Activated naive CD8-positive, alpha-beta T cell treated with anti-CD3 and anti-CD28 coated beads, Interleukin-2, amount 10 ng/mL, durations not matched to agents 7 days and 5 days (primary cell): ENCODE results near the gene FBXL3. TPM values are rescaled to one million over a fixed set of nuclear protein-coding genes. Genes with fewer than 3 reads are reported as not detected.

Experiments used
- ATAC-seq: fragments of 150-1000 bp; cut with Tn5 transposase; one replicate; pipeline ENCODE4 v1.10.0; 2021; ENCODE audit warnings: low read depth, moderate library complexity
- POLR2A ChIA-PET: fragments of 350-600 bp; sonication (Branson Sonifier 250); formaldehyde crosslinking; loops from one replicate; lab custom pipeline; 2021; ENCODE audit warnings: antibody characterized with exemption; lab: Charles Lee
- DNase-seq: peaks from one replicate; pipeline ENCODE4 v3.0.0; 2021
- H3K27ac Mint-ChIP-seq: one replicate; pipeline ENCODE4 v1.8.0; 2022; ENCODE audit warnings: mild to moderate bottlenecking, mixed read lengths
- H3K27me3 Mint-ChIP-seq: one replicate; pipeline ENCODE4 v1.8.0; 2022; ENCODE audit warnings: mild to moderate bottlenecking, moderate library complexity, mixed read lengths
- H3K36me3 Mint-ChIP-seq: one replicate; pipeline ENCODE4 v1.8.0; 2021; ENCODE audit warnings: mild to moderate bottlenecking, mixed read lengths
- H3K4me1 Mint-ChIP-seq: one replicate; pipeline ENCODE4 v1.8.0; 2021; ENCODE audit warnings: mixed read lengths
- H3K4me3 Mint-ChIP-seq: one replicate; pipeline ENCODE4 v1.8.0; 2022; ENCODE audit warnings: mild to moderate bottlenecking, moderate library complexity, mixed read lengths
- H3K9me3 Mint-ChIP-seq: one replicate; pipeline ENCODE4 v1.8.0; 2021; ENCODE audit warnings: mixed read lengths
- total RNA-seq, 2 experiments: library from RNA; stranded (reverse); gene quantifications; one replicate each; pipeline ENCODE4 v1.2.3, GENCODE V29; 2021

The FBXL3 gene
- total RNA-seq, 2 experiments from 2014 or later, result 46.1 to 47.7 TPM

DNA sequence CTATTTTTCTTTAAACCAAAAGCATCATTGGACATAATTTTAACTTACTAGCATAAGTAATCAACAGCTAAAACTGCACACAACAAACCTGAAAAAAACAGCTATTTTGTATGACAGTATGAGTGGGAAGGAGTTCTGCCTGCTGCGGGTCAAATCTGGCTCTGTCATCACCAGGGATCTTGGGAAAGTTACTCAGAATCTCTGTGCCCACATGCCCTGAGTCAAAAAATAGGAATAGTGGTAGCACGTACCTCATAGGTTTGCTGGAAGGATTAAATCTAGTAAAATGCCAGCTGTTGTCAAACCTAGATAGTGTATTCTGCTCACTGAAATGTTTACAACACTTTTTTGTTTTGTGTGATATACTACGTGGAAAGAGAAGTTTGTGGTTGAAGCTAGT, 33.9 kb downstream of the FBXL3 start:
- Mint-ChIP-seq H3K36me3 (peaks cover 15% of the 10 kb centered on the region), H3K27me3 (peaks cover 14% of the 10 kb centered on the region), H3K4me3 (peak overlapping the region; percentile 98), H3K4me1 (peaks cover 31% of the 10 kb centered on the region), H3K27ac (peak overlapping the region; percentile 100), H3K9me3 (no peaks in the 10 kb centered on the region)
- POLR2A ChIA-PET, result interaction anchor here (0.8 to 3.4 kb wide), 6 partner anchors 13 to 1666 kb away, joined by 3 to 78 read pairs (median 4); partner anchors contain the start of genes FBXL3 and SLAIN1
- no peak for ATAC-seq
- no peak for DNase-seq

DNA sequence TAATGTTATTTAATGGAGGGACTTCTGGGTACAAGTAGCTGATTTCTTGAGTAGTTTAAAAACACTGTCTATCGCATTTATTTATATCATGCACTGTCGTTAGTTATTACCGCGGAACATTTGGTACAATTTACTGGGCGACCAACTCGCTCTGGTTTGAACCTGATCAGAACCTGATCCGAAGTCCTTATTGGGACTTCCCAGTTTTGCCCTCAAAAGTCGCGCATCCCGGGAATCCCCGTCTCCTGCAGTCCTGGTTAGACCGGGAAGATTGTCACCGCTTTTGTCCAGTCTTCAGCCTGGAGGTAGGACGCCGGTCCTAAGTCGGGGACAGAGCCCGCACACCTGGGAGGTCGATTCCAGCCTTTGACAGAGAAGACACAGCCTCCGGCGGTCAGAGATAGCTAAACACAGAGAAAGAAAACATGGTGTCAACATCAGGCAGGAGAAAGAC, 34.4 kb downstream of the FBXL3 start:
- POLR2A ChIA-PET, result interaction anchor here (0.8 to 3.4 kb wide), 6 partner anchors 12 to 1666 kb away, joined by 3 to 78 read pairs (median 4); partner anchors contain the start of genes FBXL3 and SLAIN1
- DNase-seq, result peak; percentile 47
- H3K4me1 Mint-ChIP-seq, result peaks cover 31% of the 10 kb centered on the region

DNA sequence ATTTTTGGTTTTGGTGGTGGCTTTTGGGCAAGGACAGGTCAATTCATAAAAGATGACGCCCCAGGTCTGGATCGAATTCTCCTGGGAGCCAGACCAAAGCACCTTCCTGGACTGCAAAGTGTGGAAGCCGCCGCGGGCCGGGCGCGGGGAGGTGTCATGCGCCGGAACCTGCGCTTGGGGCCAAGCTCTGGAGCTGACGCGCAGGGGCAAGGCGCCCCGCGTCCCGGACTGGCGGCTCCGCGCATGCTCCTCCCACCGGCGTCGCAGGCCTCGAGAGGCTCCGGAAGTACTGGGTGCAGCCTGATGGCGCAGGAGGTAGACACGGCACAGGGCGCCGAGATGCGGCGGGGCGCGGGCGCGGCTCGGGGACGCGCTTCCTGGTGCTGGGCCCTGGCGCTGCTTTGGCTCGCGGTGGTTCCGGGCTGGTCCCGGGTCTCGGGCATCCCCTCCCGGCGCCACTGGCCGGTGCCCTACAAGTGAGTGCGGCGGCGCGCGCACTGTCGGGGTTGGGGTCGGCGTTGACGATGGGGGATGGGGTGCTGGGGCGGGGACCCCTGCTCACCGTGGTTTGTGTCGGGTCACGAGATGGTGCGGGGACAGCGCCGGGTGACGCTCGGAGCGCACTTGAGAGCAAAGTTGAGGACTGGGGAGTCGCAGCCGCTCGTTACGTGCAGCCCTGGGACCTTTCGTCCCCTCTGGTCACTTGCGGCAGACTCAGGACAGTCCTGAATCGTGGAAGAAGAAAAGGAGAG, 35.0 kb downstream of the FBXL3 start, which contains the start of gene CLN5:
TSS of gene CLN5 (plus strand) at position 286 of the 752 bp plus-strand sequence. CDS start at position 304, 18 bp downstream.
- Mint-ChIP-seq H3K36me3 (peaks cover 11% of the 10 kb centered on the region), H3K27ac (peak within 1 kb of the TSS; percentile 100), H3K4me3 (peak within 1 kb of the TSS; percentile 98), H3K9me3 (no peaks in the 10 kb centered on the region), H3K27me3 (peaks cover 21% of the 10 kb centered on the region), H3K4me1 (peaks cover 31% of the 10 kb centered on the region)
- peak; percentile 95 for ATAC-seq
- DNase-seq, result peak; percentile 95
- POLR2A ChIA-PET, result interaction anchor here (0.6 to 3.4 kb wide), 20 partner anchors 10 to 1665 kb away, joined by 3 to 78 read pairs (median 4); partner anchors contain the start of genes FBXL3, KCTD12, MYCBP2 and SLAIN1

More for the DNA sequence above, 34.4 kb downstream of the FBXL3 start:
- Mint-ChIP-seq H3K27me3 (peaks cover 18% of the 10 kb centered on the region), H3K4me3 (peak overlapping the region; percentile 98), H3K27ac (peak overlapping the region; percentile 100), H3K9me3 (no peaks in the 10 kb centered on the region), H3K36me3 (peaks cover 15% of the 10 kb centered on the region)
- ATAC-seq, result no peak

DNA sequence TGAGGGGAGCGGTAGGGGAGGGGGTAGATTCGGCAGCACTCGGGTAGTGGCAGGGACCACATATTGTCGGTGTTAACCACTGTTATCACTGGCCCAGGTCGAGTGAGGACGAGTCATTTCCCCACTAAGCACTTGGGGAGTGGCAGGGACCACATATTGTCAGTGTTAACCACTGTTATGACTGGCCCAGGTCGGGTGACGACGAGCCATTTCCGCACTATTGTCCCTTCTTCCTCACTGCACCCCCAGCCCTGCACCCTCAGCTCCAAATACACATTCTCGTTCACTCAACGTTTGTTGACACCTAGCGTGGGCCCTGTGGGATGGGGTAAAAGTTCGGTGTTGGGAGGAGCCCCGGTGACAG, 35.5 kb downstream of the FBXL3 start:
- Mint-ChIP-seq H3K36me3 (peaks cover 7% of the 10 kb centered on the region), H3K27ac (peak overlapping the region; percentile 100), H3K4me1 (peaks cover 30% of the 10 kb centered on the region), H3K9me3 (no peaks in the 10 kb centered on the region), H3K4me3 (peak overlapping the region; percentile 98), H3K27me3 (peaks cover 23% of the 10 kb centered on the region)
- peak; percentile 71 for ATAC-seq
- POLR2A ChIA-PET, result interaction anchor here (0.6 to 3.4 kb wide), 16 partner anchors 11 to 1230 kb away, joined by 3 to 78 read pairs (median 5); partner anchors contain the start of genes FBXL3, KCTD12 and MYCBP2
- no peak for DNase-seq

DNA sequence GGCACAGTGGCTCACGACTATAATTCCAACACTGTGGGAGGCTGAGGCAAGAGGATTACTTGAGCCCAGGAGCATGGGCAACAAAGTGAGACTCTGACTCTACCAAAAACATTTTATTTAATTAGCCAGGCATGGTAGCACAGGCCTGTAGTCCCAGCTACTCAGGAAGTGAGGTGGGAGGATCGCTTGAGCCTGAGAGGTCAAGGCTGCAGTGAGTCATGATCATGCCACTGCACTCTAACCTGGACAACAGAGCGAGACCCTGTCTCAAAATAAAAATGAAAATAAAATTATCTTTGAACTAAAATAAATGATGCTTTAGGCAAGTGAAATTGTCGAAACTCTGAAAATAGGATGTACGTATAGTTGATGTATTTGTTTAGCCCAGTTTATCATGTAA, 43.3 kb downstream of the FBXL3 start:
- ATAC-seq, result no peak
- POLR2A ChIA-PET, result no interaction called here
- no peaks in the 10 kb centered on the region for H3K4me1 Mint-ChIP-seq
- no peak overlapping the region for H3K27ac Mint-ChIP-seq
- peaks cover 62% of the 10 kb centered on the region for H3K27me3 Mint-ChIP-seq
- H3K36me3 Mint-ChIP-seq, result no peaks in the 10 kb centered on the region
- no peak for DNase-seq
- H3K9me3 Mint-ChIP-seq, result no peaks in the 10 kb centered on the region
- H3K4me3 Mint-ChIP-seq, result no peak overlapping the region

DNA sequence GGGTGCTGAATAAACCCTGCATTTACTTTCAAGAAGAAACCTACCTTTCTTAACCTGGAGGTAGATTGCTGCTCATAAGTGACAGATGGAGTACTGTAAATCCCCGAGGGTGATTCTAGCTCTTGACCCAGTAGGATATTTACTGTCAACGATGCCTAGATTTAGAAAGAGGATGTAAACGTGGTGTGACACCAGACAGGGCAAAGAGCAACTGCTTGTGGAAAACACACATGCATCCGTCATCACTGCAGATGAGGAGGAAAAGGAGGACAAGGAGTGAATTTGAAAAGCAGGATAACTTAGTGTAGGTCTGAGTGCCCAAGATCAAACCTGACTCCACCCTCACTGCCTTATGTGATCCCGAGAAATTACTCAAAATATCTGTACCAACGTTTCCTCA, 44.9 kb downstream of the FBXL3 start:
- POLR2A ChIA-PET, result no interaction called here
- DNase-seq (no peak), ATAC-seq (no peak)
- H3K36me3 Mint-ChIP-seq, result no peaks in the 10 kb centered on the region
- no peak overlapping the region for H3K27ac Mint-ChIP-seq
- no peak overlapping the region for H3K4me3 Mint-ChIP-seq
- peaks cover 58% of the 10 kb centered on the region for H3K27me3 Mint-ChIP-seq
- no peaks in the 10 kb centered on the region for H3K4me1 Mint-ChIP-seq
- H3K9me3 Mint-ChIP-seq, result no peaks in the 10 kb centered on the region

DNA sequence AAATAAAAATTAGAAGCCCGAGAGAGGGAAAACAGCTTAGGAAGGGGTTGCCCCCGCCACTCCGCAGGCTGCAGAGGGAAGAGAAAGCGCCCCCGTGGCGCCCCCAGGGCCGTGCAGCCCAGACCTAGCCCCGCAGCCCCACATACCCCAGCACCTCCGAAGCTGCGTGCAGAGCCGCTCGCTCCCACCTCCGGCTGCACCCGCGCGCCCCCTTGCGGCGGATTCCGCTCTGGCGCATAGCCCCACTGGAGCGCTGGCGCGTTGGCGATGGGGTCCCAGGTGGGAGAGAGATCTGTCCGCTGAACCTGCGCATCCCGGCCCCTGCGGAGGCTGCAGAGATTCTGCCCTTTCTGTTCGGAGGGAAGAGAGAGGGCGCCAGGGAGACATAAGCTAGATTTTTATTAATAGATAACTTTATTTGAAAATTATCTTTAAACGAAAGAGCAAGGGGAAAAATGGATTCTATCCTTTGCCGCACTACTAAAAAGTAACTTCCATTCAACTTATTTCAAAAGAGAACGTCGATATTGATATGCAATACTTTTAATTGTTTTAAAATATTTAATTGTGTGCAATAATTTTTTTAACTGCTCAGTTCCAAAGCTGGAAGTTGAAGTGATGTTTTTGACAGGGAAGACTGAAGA, 46.8 kb downstream of the FBXL3 start:
- Mint-ChIP-seq H3K27me3 (peaks cover 52% of the 10 kb centered on the region), H3K27ac (no peak overlapping the region), H3K9me3 (no peaks in the 10 kb centered on the region), H3K4me1 (peaks cover 4% of the 10 kb centered on the region), H3K4me3 (peak overlapping the region; percentile 62), H3K36me3 (no peaks in the 10 kb centered on the region)
- POLR2A ChIA-PET, result interaction anchor here (1.1 to 2.6 kb wide), 2 partner anchors 12 to 46 kb away, joined by 3 to 20 read pairs; partner anchors contain the start of genes CLN5 and FBXL3
- peak; percentile 96 for DNase-seq
- peak; percentile 100 for ATAC-seq

DNA sequence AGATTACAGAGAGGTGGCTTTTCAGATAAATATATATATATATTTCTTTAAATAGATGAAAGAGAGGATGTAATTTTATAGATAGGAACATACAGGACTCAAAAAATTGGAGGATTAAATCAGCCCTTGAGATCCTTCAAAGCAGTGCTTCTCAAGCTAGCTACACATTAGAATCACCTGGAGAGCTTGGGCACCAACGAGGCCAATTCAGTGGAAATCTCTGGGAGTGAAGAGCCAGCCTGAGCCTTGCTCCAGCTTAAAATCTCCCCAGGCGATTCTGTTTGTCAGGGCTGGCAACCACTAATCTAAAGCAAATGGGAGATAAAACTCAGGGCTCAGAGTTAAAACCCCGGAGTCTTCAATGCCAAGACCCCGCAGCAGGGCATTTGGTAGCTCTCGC, 50.0 kb downstream of the FBXL3 start:
- H3K9me3 Mint-ChIP-seq, result no peaks in the 10 kb centered on the region
- H3K4me1 Mint-ChIP-seq, result peaks cover 4% of the 10 kb centered on the region
- H3K27me3 Mint-ChIP-seq, result peaks cover 60% of the 10 kb centered on the region
- no peak overlapping the region for H3K27ac Mint-ChIP-seq
- POLR2A ChIA-PET, result interaction anchor here (0.6 to 1.3 kb wide), 2 partner anchors 16 to 25 kb away, joined by 3 to 4 read pairs; no protein-coding TSS in a partner anchor
- ATAC-seq (no peak), DNase-seq (no peak)
- H3K4me3 Mint-ChIP-seq, result no peak overlapping the region
- H3K36me3 Mint-ChIP-seq, result no peaks in the 10 kb centered on the region

DNA sequence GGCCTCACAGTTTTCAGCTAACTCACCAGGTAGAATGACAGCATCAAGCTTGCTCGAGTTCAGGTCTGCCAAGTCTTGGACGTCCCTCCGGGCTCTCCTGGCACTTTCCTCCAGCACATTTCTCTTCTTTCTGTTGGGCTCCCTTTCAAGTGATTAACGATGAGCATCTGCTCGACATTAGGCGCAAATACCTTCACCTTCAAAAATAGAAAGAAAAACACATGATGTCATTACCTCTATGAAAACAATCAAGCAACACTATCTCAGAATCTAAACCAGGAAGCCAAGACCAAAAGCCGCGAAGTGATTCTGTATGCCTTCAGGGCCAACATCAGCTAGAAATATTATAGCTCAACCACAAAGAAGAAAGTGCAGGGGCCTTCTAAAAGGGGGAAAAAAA, 50.5 kb downstream of the FBXL3 start:
- no peak overlapping the region for H3K27ac Mint-ChIP-seq
- ATAC-seq (no peak), DNase-seq (no peak)
- H3K9me3 Mint-ChIP-seq, result no peaks in the 10 kb centered on the region
- no peaks in the 10 kb centered on the region for H3K36me3 Mint-ChIP-seq
- peak overlapping the region; percentile 9 for H3K4me3 Mint-ChIP-seq
- peaks cover 60% of the 10 kb centered on the region for H3K27me3 Mint-ChIP-seq
- POLR2A ChIA-PET, result interaction anchor here (0.6 to 1.3 kb wide), 2 partner anchors 16 to 26 kb away, joined by 3 to 4 read pairs; no protein-coding TSS in a partner anchor
- H3K4me1 Mint-ChIP-seq, result peaks cover 4% of the 10 kb centered on the region

DNA sequence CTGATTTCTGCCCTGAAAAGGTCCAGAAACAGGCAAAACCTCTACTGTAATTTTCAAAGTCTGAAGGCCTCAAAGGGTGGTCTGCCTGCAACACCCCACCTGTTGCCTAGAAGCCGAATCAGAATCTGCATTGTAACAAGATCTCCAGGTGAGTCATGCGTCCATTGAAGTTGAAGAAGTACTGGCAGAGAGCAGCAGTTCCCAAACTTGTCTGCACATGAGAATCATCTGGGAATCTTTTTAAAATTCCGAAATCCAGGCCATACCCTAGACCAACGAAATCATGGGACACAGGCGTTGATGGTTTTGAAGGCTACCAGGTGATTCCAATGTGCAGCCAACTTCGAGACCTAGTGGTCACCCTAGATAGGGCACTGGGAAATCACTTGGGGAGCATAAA, 51.1 kb downstream of the FBXL3 start:
- DNase-seq (no peak), ATAC-seq (no peak)
- H3K9me3 Mint-ChIP-seq, result no peaks in the 10 kb centered on the region
- H3K27me3 Mint-ChIP-seq, result peaks cover 56% of the 10 kb centered on the region
- no peaks in the 10 kb centered on the region for H3K36me3 Mint-ChIP-seq
- no peak overlapping the region for H3K4me3 Mint-ChIP-seq
- POLR2A ChIA-PET, result no interaction called here
- no peak overlapping the region for H3K27ac Mint-ChIP-seq
- H3K4me1 Mint-ChIP-seq, result peaks cover 4% of the 10 kb centered on the region

DNA sequence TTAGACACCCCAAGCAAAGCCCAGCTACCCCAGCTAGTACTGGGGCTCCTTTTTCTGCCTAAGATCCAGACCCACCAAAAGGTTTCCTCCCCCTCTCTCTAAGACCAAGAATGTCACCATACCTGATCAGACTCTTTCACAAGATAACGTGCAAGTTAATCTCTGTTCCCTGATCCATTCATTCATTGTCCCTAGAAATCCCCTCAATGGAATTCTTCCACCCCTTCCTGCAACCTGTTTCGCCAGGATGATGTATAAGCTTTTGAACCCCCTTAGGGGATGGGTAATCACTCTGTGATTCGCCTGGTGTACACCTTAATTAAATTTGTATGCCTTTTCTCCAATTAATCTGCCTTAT, 52.4 kb downstream of the FBXL3 start:
- H3K9me3 Mint-ChIP-seq, result no peaks in the 10 kb centered on the region
- H3K36me3 Mint-ChIP-seq, result no peaks in the 10 kb centered on the region
- DNase-seq (no peak), ATAC-seq (no peak)
- peaks cover 4% of the 10 kb centered on the region for H3K4me1 Mint-ChIP-seq
- H3K27me3 Mint-ChIP-seq, result peaks cover 53% of the 10 kb centered on the region
- no peak overlapping the region for H3K4me3 Mint-ChIP-seq
- POLR2A ChIA-PET, result no interaction called here
- no peak overlapping the region for H3K27ac Mint-ChIP-seq

DNA sequence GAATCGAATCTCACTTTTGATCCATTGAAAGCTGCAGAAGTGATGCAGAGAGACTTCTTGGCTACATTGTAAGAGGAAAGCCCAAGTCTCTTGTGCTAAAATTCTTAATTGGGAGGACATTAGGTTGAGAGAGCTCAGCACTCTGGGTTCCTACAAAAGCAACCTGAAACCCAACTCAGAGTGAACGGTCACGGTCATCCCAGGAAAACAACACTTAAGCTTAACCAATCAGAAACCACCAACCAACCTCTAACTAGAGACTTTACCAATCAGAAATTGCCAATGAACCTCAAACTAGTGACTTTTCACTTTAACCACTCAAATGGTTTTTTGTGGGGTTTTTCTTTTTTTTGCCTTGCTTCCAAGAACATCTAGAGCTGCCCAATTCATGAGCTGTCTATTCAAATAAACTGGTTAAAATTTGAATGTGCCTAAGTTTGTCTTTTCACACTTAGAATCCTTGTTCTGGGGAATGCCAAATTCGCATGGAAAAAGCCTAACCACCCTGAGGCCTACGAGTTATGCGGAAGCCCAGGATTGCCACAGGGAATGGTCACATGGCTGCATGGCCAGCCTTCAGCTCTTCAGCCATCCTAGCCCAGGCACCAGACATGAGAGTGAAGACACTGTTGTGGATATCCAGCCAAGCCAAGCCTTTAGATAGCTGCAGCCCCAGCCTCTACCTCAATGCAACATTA, 52.9 kb downstream of the FBXL3 start:
- H3K27ac Mint-ChIP-seq, result no peak overlapping the region
- no peaks in the 10 kb centered on the region for H3K9me3 Mint-ChIP-seq
- no peaks in the 10 kb centered on the region for H3K36me3 Mint-ChIP-seq
- DNase-seq, result no peak
- peaks cover 52% of the 10 kb centered on the region for H3K27me3 Mint-ChIP-seq
- no peak for ATAC-seq
- no peak overlapping the region for H3K4me3 Mint-ChIP-seq
- H3K4me1 Mint-ChIP-seq, result peaks cover 4% of the 10 kb centered on the region
- POLR2A ChIA-PET, result no interaction called here
